Endothelial cell of umbilical vein (primary cell): ENCODE data around the gene ALOX5. TPM values are rescaled to one million over a fixed set of nuclear protein-coding genes. Genes with fewer than 3 reads are reported as not detected.

ENCODE experiments used
- BruUV-seq: library from RNA; stranded (reverse); fragments of 400-500 nt; replicated peaks from 2 replicates; lab custom pipeline; 2021; lab: Mats Ljungman, UMichigan
- CTCF ChIA-PET: fragments of 300-600, 350-600 bp; sonication (Branson Sonifier 250); formaldehyde crosslinking; loops from one replicate; lab custom pipeline; 2021; ENCODE audit warnings: antibody characterized with exemption, inconsistent platforms; lab: Charles Lee
- POLR2A ChIA-PET: fragments of 300-600, 350-600 bp; sonication (Branson Sonifier 250); formaldehyde crosslinking; loops from one replicate; lab custom pipeline; 2021; ENCODE audit warnings: antibody characterized with exemption, inconsistent platforms; lab: Charles Lee
- DNase-seq: peaks from one replicate; pipeline ENCODE4 v3.0.0-alpha.2; 2011; ENCODE audit warnings: low read depth, low spot score
- FAIRE-seq: peaks from 2 replicates; lab custom pipeline; 2011; peaks lifted over from hg19 to GRCh38; lab: Jason Lieb, UNC
- H2AFZ ChIP-seq: 2 replicates; pipeline ENCODE4 v1.6.0; 2012; ENCODE audit warnings: low read depth, low read length, control low read depth, inconsistent platforms
- H3K27ac ChIP-seq: 2 replicates; pipeline ENCODE4 v1.5.1; 2011; ENCODE audit warnings: low read depth, mild to moderate bottlenecking, control low read depth, low read length, moderate library complexity; ENCODE audit not compliant: insufficient read depth
- H3K27me3 ChIP-seq, 2 experiments: 2 replicates each; pipeline versions ENCODE4 v1.6.0 to v1.6.1; 2011; ENCODE audit warnings: low read length in 2 of 2, mixed read lengths in 1 of 2; ENCODE audit not compliant: control insufficient read depth in 2 of 2, insufficient read depth in 2 of 2
- H3K36me3 ChIP-seq, 2 experiments: 2 replicates in 1 of 2; 3 replicates in 1 of 2; pipeline ENCODE4 v1.5.1; 2011; ENCODE audit warnings: low read length in 2 of 2, mild to moderate bottlenecking in 1 of 2, moderate library complexity in 1 of 2; ENCODE audit not compliant: control insufficient read depth in 2 of 2, insufficient read depth in 2 of 2; ENCODE audit errors: extremely low read depth in 1 of 2
- H3K4me1 ChIP-seq: 3 replicates; pipeline ENCODE4 v1.5.1; 2011; ENCODE audit warnings: mild to moderate bottlenecking, low read length; ENCODE audit not compliant: control insufficient read depth, insufficient read depth; ENCODE audit errors: extremely low read depth
- H3K4me2 ChIP-seq: 2 replicates; pipeline ENCODE4 v1.6.1; 2011; ENCODE audit warnings: low read length, control low read depth, mixed read lengths; ENCODE audit not compliant: insufficient read depth
- H3K4me3 ChIP-seq, 3 experiments: fragments of 200-600 bp in 1 of 3; sonication (generic), shearing (Covaris generic) in 1 of 3; replicated peaks in 1 of 3; 2 replicates each; pipeline ENCODE4 v1.5.1; 2011 to 2016; ENCODE audit warnings: control low read depth in 3 of 3, low read length in 3 of 3, mild to moderate bottlenecking in 2 of 3, inconsistent platforms in 1 of 3, low read depth in 1 of 3, moderate library complexity in 1 of 3; ENCODE audit not compliant: insufficient read depth in 1 of 3
- H3K79me2 ChIP-seq: 2 replicates; pipeline ENCODE4 v1.6.0; 2012; ENCODE audit warnings: low read length, inconsistent platforms; ENCODE audit not compliant: control insufficient read depth, insufficient read depth
- H3K9ac ChIP-seq: replicated peaks from 2 replicates; pipeline ENCODE3; 2011; ENCODE audit warnings: low read length, control low read depth; ENCODE audit not compliant: insufficient read depth; ENCODE audit errors: extremely low read depth
- H3K9me1 ChIP-seq: replicated peaks from 3 replicates; pipeline ENCODE4 v1.6.0; 2011; ENCODE audit warnings: mild to moderate bottlenecking, low read length; ENCODE audit not compliant: control insufficient read depth, insufficient read depth; ENCODE audit errors: extremely low read depth
- H3K9me3 ChIP-seq: replicated peaks from 2 replicates; pipeline ENCODE4 v1.5.1; 2012; ENCODE audit warnings: low read length, inconsistent platforms; ENCODE audit not compliant: control insufficient read depth, insufficient read depth
- H4K20me1 ChIP-seq: replicated peaks from 2 replicates; pipeline ENCODE3; 2011; ENCODE audit warnings: mild to moderate bottlenecking, low read length; ENCODE audit not compliant: control insufficient read depth, insufficient read depth; ENCODE audit errors: extremely low read depth
- CTCF ChIP-seq, 2 donors: IDR thresholded peaks; 1 replicate in 1 of 2; 2 replicates in 1 of 2; pipeline ENCODE4 v1.5.1; 2011; ENCODE audit warnings: low read length in 2 of 2, mild to moderate bottlenecking in 2 of 2, moderate library complexity in 2 of 2, control low read depth in 1 of 2, inconsistent platforms in 1 of 2, low read depth in 1 of 2; ENCODE audit not compliant: insufficient read depth in 1 of 2; ENCODE audit errors: extremely low read depth in 1 of 2
- EZH2 ChIP-seq: IDR thresholded peaks from 2 replicates; pipeline ENCODE4 v1.6.1; 2012; ENCODE audit warnings: borderline replicate concordance, low read depth, mild to moderate bottlenecking, moderate library complexity, low read length, inconsistent platforms; ENCODE audit not compliant: severe bottlenecking
- FOS ChIP-seq: IDR thresholded peaks from 2 replicates; pipeline ENCODE4 v1.6.1; 2011; ENCODE audit warnings: mild to moderate bottlenecking, low read length, moderate library complexity, borderline replicate concordance; ENCODE audit not compliant: insufficient read depth
- GATA2 ChIP-seq: IDR thresholded peaks from 2 replicates; pipeline ENCODE4 v1.7.0; 2011; ENCODE audit warnings: low read depth, mild to moderate bottlenecking, moderate library complexity, mixed read lengths, low read length; ENCODE audit not compliant: insufficient read length, insufficient read depth
- JUN ChIP-seq: IDR thresholded peaks from 2 replicates; pipeline ENCODE4 v1.6.1; 2011; ENCODE audit warnings: borderline replicate concordance, low read depth; ENCODE audit not compliant: insufficient read length, insufficient read depth
- MAX ChIP-seq: IDR thresholded peaks from 2 replicates; pipeline ENCODE4 v1.6.1; 2011; ENCODE audit not compliant: insufficient read depth, insufficient read length
- POLR2A ChIP-seq: IDR thresholded peaks from 2 replicates; pipeline ENCODE4 v1.6.1; 2012; ENCODE audit warnings: low read depth, mild to moderate bottlenecking, control low read depth, low read length
- POLR2AphosphoS5 ChIP-seq: IDR thresholded peaks from 2 replicates; pipeline ENCODE4 v1.6.1; 2012; ENCODE audit warnings: low read depth, mild to moderate bottlenecking, control low read depth, low read length, moderate library complexity; ENCODE audit not compliant: insufficient read depth
- dilution Hi-C: fragments of 300-500 bp; cut with MboI; formaldehyde crosslinking; loops from one replicate; pipeline ENCODE4 v1.15.0; 2019; ENCODE audit warnings: low sequenced_read_pairs; ENCODE audit not compliant: extremely low pct_ligation_motif_present
- intact Hi-C: fragments of 100-400 bp; cut with micrococcal nuclease; formaldehyde crosslinking; loops from one replicate; pipeline ENCODE4 v1.10.0; 2022
- polyA plus RNA-seq, 4 experiments: library from polyadenylated mRNA; depleted of rRNA in 3 of 4; stranded (reverse) in 3 of 4; unstranded in 1 of 4; fragments of >200 nt; gene quantifications; 2 replicates each; pipeline versions ENCODE4 v1.2.1 to v1.2.3, GENCODE V29; 2011 to 2012; ENCODE audit warnings: missing spikeins in 1 of 4
- total RNA-seq: library from RNA; stranded (reverse); gene quantifications from 2 replicates; pipeline ENCODE4 v1.2.3, GENCODE V29; 2021

ALOX5 gene
- total and polyA plus RNA-seq, 2 donors (not counting 3 experiments of a cell fraction or from before 2014, with no cell fraction given), result 0.04 TPM; not detected in 1

- dilution Hi-C loops (no loop called here), intact Hi-C loops (loop anchor here (2.0 kb wide), 1 partner anchor 455 kb away; no protein-coding TSS in a partner anchor)
- no peaks in the 10 kb centered on the region for H3K27me3 ChIP-seq
- POLR2A ChIA-PET, result no interaction called here
- H3K9me1 ChIP-seq, result no peaks in the 10 kb centered on the region
- CTCF ChIA-PET, result interaction anchor here (2.0 to 2.1 kb wide), 2 partner anchors 213 to 262 kb away, joined by 8 to 24 read pairs; no protein-coding TSS in a partner anchor
- no peak overlapping the region for H3K4me2 ChIP-seq
- DNase-seq (no peak), FAIRE-seq (no peak)
- H3K9me3 ChIP-seq, result no peaks in the 10 kb centered on the region
- H3K79me2 ChIP-seq, result no peaks in the 10 kb centered on the region
- H3K27ac ChIP-seq, result no peak overlapping the region
- no peak overlapping the region for H2AFZ ChIP-seq
- no TSS peak for BruUV-seq
- no peak for TF ChIP-seq EZH2
- TF ChIP-seq CTCF (IDR thresholded peaks at IDR 0.05; ENCODE audit: extremely low read depth in 1 of 2, insufficient read depth in 1 of 2, low read depth in 1 of 2, low read length in 2 of 2), result no peak
- TF ChIP-seq POLR2AphosphoS5, result no peak
- TF ChIP-seq FOS, result no peak
- no peak for TF ChIP-seq POLR2A
- no peak for TF ChIP-seq GATA2
- TF ChIP-seq JUN, result no peak
- no peak for TF ChIP-seq MAX
- no peaks in the 10 kb centered on the region for H3K4me1 ChIP-seq
- H3K36me3 ChIP-seq, result peaks cover 0 to 5% of the 10 kb centered on the region in 2 experiments
- no peak overlapping the region for H3K4me3 ChIP-seq
- no peak overlapping the region for H3K9ac ChIP-seq
- no peaks in the 10 kb centered on the region for H4K20me1 ChIP-seq
Measured at GRCh38 chr10:45463244-45464116, 89.5 kb downstream of the ALOX5 start.
